A172 (cell line): ENCODE measurements around the gene NDST3. TPM values are rescaled to one million over a fixed set of nuclear protein-coding genes. Genes with fewer than 3 reads are reported as not detected.

ENCODE experiments used
- DNase-seq: peaks from one replicate; pipeline ENCODE4 v3.0.0-alpha.2; 2015; ENCODE audit warnings: low spot score
- total RNA-seq: library from RNA; depleted of rRNA; stranded (reverse); fragments of >200 nt; shearing (Covaris generic); gene quantifications from 2 replicates; pipeline ENCODE4 v1.2.3, GENCODE V29; 2014; rRNA removed

Gene NDST3
- total RNA-seq = 0.74 and 1.7 TPM in 2 replicates

- peak; percentile 79 for DNase-seq
These were observed at the start of gene NDST3 for GRCh38 chr4:118034053-118034785. NDST3 (plus strand) TSS chr4:118034486; CDS start chr4:118053911, 19,425 bp downstream.

GRCh38 chr4:117986321-117986720 is 48.0 kb upstream of the NDST3 start:
- DNase-seq = no peak

GRCh38 chr4:117987464-117987863 is 46.8 kb upstream of the NDST3 start:
- DNase-seq = no peak

GRCh38 chr4:117996891-117997290 is 37.4 kb upstream of the NDST3 start:
- DNase-seq = no peak

GRCh38 chr4:118004088-118004487 is 30.2 kb upstream of the NDST3 start:
- DNase-seq = no peak

GRCh38 chr4:118005883-118006282 is 28.4 kb upstream of the NDST3 start:
- no peak for DNase-seq

- peak; percentile 2 for DNase-seq
These were observed 22.1 kb upstream of the NDST3 start for GRCh38 chr4:118012142-118012541.

GRCh38 chr4:118014831-118015230 is 19.5 kb upstream of the NDST3 start:
- DNase-seq = no peak

- DNase-seq = no peak
These were observed 15.7 kb upstream of the NDST3 start for GRCh38 chr4:118018381-118019145.

GRCh38 chr4:118026806-118027205 is 7.5 kb upstream of the NDST3 start:
- DNase-seq = no peak

GRCh38 chr4:118029224-118029623 is 5.1 kb upstream of the NDST3 start:
- no peak for DNase-seq

GRCh38 chr4:118032691-118033090 is 1.6 kb upstream of the NDST3 start:
- DNase-seq = peak; percentile 45

GRCh38 chr4:118033148-118034052 is 886 bp upstream of the NDST3 start:
- peak; percentile 35 for DNase-seq

GRCh38 chr4:118035309-118035708 is 1.0 kb downstream of the NDST3 start:
- DNase-seq = no peak

GRCh38 chr4:118036336-118036735 is 2.0 kb downstream of the NDST3 start:
- DNase-seq = no peak

- no peak for DNase-seq
These were observed 3.7 kb downstream of the NDST3 start for GRCh38 chr4:118037955-118038354.

- no peak for DNase-seq
These were observed 12.0 kb downstream of the NDST3 start for GRCh38 chr4:118046323-118046722.

- no peak for DNase-seq
These were observed 12.8 kb downstream of the NDST3 start for GRCh38 chr4:118047043-118047442.

GRCh38 chr4:118058955-118059354 is 24.7 kb downstream of the NDST3 start:
- no peak for DNase-seq

- DNase-seq = no peak
These were observed 25.1 kb downstream of the NDST3 start for GRCh38 chr4:118059397-118059796.

GRCh38 chr4:118076958-118077766 is 42.9 kb downstream of the NDST3 start:
- peak; percentile 22 for DNase-seq
